Daoy (cell line): ENCODE data around the gene ZNF70. TPM values are rescaled to one million over a fixed set of nuclear protein-coding genes. Genes with fewer than 3 reads are reported as not detected.

Experiments used
- DNase-seq: peaks from one replicate; pipeline ENCODE4 v3.0.0-alpha.2; 2015; ENCODE audit warnings: low read depth
- total RNA-seq: library from RNA; depleted of rRNA; stranded (reverse); fragments of >200 nt; shearing (Covaris generic); gene quantifications from 2 replicates; pipeline ENCODE4 v1.2.3, GENCODE V29; 2014; rRNA removed

The ZNF70 gene
- total RNA-seq: 2.1 and 3.1 TPM in 2 replicates

DNA sequence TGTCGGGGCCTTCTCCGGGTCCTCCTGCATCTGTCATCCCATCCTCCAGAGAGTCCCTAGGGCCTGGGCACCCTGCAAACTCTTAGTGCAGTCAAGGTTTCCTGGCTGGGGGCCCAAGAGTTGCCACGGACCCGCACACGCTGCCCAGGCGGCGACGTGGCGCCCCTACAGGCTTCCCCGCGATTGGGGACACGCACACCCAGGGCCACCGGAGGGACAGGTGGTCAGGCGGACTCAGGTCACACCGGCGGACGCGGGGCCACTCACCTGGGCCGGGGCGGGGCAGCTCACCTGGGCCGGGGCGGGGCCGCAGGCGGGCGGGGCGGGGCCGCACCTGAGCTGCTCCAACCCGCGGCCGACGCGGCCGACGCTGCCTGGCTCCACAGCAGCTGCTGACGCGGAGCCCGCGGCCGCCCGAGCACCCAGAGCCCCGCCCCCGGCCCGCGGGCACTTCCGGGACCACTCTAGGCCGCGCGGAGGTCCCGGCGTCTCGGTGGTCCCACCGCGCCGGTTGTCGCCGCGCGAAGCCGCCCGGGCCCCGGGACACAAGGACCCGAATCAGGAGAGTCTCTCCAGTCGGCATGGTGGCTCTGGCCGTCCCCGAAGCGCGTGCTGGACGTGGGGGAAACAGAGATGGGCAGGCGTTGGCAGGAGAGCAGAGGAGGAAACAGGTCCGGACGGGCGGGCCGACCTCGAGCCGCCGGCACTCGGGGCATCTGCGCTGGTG is at the start of gene ZNF70:
TSS of gene ZNF70 (minus strand) at position 399 of the 727 bp plus-strand sequence. CDS start 5,972 bp downstream, outside the sequence.
- peak; percentile 89 for DNase-seq

DNA sequence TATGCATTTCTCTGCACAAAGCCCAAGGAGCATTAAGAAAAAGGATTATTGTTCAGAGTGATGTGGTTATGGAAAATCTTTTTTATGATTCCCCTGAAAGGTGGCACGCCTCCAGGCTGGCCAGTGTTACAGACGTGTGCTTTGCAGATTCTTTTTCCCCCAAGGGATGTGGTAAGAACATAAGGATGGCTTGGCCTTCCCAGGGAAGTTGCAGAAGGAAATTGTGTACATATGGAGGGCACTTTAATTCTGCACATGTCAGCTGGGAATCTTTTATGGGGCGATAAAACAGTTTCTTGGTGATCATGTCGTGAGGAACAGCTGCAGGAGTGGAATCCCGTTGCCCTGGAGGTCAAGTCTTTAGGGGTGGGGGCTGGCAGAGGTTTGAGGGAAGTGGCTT is 45.5 kb upstream of the ZNF70 start:
- no peak for DNase-seq

DNA sequence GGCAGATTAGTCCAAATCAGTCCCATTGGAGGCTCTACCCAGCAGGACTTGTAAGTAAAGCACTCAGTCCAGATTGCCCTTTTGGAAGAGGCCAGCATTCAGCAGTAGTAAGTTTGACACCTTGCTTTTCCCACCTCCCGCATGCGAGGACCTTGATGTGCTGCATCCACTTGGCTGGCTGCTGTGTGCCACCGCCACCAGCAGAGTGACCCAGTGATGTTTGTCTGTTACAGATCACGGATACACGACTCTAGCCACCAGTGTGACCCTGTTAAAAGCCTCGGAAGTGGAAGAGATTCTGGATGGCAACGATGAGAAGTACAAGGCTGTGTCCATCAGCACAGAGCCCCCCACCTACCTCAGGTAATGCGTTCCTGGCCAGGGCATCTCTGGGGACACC is 42.4 kb upstream of the ZNF70 start:
- DNase-seq: no peak

DNA sequence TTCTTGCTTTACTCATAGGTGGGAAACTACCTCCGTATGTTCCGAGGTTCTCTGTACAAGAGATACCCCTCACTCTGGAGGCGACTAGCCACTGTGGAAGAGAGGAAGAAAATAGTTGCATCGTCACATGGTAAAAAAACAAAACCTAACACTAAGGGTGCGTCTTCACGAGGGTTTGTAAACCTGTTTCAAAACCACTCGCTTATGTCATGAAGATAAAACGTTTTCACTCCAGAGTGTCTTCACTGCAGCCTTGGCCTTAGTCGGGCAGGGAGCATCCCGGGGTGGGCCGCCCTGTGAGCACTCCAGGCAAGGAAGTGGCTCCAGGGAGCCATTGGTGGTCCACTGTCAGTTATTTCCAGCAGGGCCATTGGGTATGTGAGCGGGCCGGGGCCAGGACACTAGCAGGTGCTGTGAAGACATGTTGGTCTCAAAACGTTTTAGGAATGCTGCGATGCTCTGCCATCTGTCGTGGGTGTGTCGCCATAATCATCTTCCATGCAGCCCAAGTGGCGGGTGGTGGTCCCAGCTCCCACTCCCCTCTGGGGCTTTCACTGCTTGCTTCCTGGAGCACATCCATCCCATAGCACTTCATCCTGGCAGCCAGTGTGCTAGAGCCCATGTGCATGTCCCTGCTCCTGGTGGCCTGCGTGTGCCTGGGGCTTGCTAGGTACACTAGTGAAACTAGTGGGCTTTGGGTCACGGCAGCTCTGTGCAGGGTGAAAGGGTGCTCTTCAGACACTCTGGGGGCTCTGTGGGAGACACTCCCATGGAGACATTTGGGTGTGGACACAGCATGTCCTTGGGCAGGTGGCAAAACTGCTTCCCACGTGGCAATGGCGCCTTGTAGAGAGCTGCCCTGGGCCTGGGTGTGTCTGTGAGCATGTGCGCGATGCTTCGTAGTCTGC is 41.1 kb upstream of the ZNF70 start:
- no peak for DNase-seq

DNA sequence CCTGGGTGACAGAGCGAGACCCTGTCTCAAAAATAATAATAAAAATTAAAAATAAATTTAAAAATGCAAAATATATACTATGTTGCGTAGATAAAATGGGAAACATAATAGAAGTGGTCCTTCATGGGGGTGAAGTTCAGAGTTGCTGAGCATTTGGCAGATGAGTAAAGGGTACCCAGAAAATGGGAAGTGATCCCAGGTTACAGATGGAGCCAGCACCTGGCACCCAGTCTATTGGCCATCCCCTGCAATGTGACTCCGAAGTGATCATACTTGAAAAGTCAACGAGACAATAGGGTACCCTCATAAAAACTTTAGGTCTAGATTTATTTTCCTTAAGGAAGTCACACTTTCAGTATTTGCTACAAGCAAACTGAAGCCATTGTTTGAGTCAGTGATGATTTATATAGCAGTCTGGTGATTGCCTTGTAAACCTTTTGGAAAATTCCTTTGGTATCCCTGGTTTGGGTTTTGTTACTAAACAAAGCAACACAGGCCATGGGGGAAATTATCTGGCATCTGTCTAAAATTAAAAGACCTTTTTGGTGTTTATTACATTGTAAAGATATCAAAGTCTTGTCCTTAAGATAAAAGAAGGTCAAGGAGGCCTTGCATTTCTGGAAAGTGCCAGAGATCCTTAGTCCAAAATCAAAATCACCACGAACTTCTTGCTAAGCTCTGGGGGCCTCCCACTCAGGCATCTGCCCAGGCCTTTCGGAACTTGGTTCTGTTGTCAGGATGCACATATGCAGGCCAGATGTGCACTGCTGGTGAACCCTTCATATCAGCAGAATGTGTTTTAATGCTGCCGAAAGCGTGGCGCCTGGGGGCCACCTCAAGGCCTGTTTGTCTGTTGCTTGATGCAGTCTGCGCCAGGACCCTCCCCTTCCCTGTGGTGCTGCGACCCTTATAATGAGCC is 40.2 kb upstream of the ZNF70 start:
- no peak for DNase-seq

DNA sequence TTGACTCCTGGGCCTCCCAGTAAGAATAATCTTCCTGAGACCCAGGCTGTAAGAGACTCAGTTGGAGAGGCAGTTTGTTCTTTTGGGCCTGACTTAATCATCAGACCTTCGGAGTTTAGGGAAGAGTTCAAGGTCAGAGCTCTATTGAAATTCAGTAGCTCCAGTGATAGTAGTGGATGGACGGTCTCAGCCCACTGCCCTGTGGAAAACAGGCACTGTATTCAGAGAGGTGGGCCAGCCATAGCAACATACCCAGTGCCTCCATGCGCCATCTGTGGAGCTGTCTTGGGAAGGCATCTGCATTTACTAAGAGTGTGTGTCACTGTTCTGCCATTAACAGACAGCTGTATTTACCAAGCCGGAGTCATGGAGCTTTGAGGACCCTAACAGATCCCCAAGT is 38.7 kb upstream of the ZNF70 start:
- DNase-seq: no peak

DNA sequence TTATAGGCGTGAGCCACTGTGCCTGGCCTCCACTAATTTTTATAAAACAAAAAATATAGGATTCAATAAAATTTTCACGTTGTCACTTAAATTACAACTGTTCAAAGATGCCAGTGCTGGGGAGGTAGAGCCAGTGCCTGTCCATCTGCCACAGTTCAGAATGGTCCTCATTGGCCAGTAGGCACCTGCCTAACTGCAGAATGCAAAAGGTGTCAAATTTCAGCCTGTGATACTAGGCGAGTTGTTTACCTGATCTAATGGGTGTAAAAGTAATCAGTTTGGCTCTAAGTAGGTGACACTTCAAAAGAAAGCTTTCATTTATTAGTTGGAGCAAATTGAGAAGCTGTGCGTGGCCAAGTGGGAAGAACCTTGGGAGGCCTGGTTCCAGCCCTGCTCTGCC is 38.2 kb upstream of the ZNF70 start:
- DNase-seq: no peak

DNA sequence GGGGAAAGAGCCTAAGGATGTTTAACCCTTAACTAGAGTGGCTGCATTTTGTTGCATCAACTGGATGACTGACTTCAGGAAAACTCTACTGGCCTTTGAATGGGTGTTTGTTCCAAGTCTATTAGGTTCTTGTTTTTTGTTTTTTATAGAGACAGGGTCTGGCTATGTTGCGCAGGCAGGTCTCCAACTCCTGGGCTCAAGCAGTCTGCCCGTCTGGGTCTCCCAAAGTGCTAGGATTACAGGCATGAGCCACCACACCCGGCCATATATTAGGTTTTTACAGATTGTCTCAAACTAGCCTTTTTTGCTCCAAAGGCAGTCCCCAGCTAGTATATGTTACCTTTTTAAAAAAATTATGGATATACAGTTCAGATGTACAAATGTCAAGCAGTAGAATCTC is 37.0 kb upstream of the ZNF70 start:
- no peak for DNase-seq

DNA sequence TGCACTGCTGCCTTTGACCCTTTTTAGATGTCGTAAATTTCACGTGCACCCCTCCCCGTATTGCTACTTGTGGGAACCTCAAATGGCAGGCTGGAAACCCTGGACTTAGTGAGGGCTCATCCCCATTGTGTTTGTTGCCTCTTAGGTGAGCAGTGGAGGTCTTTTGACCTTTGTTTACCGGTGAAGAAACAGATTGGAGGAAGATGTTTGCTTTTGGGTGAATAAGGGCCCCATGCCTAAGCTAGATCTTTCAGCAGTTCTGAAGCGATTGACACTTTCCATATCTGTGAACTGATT is 36.6 kb upstream of the ZNF70 start:
- DNase-seq: no peak

DNA sequence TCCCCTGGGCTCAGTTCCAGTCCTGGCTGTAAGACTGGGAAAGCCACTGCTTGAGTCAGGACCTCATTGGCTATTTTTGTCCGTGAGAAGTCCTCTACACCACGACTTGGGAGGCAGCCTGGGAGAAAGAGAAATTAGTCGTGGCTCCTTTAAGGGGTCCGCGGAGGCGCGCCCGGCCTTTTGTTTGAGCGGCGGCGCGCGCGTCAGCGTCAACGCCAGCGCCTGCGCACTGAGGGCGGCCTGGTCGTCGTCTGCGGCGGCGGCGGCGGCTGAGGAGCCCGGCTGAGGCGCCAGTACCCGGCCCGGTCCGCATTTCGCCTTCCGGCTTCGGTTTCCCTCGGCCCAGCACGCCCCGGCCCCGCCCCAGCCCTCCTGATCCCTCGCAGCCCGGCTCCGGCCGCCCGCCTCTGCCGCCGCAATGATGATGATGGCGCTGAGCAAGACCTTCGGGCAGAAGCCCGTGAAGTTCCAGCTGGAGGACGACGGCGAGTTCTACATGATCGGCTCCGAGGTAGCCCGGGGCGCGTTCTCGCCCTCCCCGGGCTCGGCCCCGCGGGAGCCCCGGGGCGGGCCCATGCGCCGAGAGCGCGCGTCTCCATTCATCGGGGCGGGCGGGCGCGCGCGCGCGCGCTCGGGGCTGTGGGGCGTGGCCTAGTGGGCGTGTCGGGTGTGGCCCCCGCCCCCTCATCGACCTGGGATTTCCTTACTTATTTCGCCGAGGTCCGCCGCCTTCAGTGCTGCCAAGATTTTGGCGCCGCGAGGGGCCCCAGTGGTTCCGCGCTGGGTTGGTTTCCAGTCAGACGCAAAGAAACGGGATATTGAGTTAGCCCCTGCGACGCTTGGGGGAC is 36.1 kb upstream of the ZNF70 start, which contains the start of gene SMARCB1:
TSS of gene SMARCB1 (plus strand) at position 215 of the 848 bp plus-strand sequence. CDS start at position 419, 204 bp downstream.
- peak; percentile 91 for DNase-seq

DNA sequence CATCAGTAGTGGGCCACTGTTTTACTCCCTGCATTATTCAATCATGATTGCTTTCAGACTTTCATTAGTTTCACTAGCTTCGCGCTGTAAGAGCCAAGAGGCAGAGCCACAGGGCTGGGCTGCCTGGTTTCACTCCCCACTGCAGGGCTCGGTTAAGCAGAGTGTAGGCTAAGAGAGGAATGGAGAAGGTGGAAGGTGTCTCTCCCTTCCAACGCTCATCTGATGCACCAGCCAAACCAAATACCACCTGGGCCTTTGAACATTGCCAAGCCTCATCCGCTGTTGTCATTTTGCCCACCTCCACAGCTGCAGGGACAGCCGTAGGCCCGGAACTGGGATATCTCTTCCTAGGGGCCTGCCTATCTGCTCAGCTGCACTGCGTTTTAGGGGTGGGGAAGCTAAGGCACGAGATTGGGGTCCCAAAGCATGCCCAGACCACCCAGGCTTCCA is 35.4 kb upstream of the ZNF70 start:
- DNase-seq: no peak

DNA sequence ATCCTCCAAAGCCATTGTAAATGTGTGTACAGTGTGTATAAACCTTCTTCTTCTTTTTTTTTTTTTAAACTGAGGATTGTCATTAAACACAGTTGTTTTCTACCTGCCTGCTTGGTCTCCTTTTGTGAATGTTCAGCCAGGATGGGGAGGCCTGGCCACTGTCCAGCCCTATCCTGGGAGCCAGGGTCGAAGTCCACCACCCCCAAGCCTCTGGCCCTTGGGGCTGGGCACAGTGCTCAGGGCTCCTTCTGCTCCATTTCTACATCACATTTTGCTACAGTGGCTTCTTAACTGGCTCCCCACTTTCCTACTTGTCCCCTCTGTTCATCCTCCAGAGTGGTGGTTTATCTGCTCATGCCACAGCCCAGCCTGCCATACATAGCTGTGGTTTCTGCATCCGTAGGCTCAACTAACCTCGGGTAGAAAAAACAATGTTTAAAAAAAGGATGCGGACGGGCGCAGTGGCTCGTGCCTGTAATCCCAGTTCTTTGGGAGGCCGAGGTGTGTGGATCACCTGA is 33.4 kb upstream of the ZNF70 start:
- DNase-seq: peak; percentile 64

DNA sequence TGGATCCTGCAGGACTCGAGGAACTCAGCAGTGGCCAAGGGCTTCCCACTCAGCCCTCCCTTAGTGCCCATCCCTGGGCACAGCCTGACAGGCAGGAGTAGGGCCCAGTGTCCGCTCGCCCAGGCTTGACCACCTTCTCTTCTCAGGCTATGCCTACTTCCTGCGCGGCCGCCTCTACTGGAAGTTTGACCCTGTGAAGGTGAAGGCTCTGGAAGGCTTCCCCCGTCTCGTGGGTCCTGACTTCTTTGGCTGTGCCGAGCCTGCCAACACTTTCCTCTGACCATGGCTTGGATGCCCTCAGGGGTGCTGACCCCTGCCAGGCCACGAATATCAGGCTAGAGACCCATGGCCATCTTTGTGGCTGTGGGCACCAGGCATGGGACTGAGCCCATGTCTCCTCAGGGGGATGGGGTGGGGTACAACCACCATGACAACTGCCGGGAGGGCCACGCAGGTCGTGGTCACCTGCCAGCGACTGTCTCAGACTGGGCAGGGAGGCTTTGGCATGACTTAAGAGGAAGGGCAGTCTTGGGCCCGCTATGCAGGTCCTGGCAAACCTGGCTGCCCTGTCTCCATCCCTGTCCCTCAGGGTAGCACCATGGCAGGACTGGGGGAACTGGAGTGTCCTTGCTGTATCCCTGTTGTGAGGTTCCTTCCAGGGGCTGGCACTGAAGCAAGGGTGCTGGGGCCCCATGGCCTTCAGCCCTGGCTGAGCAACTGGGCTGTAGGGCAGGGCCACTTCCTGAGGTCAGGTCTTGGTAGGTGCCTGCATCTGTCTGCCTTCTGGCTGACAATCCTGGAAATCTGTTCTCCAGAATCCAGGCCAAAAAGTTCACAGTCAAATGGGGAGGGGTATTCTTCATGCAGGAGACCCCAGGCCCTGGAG is 32.6 kb upstream of the ZNF70 start:
- no peak for DNase-seq

DNA sequence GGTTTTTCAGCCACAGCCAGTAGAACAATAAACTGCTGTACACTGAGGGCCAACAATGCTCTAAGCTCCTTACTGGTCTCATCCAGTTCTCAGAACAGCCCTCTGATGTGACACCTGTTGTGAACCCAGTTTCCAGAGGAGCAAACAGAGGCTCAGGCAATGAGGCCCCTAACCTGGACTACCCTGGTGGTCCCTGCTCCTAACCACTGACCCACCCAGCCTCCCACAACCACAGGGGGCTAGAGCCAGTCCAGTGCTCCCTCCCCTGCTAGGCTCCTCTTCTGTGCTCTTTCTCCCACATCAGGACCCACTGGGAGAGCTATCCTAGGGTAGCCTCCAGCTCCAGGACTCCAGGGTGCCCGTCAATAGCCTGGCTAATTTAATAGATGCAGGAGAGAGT is 31.8 kb upstream of the ZNF70 start:
- no peak for DNase-seq

DNA sequence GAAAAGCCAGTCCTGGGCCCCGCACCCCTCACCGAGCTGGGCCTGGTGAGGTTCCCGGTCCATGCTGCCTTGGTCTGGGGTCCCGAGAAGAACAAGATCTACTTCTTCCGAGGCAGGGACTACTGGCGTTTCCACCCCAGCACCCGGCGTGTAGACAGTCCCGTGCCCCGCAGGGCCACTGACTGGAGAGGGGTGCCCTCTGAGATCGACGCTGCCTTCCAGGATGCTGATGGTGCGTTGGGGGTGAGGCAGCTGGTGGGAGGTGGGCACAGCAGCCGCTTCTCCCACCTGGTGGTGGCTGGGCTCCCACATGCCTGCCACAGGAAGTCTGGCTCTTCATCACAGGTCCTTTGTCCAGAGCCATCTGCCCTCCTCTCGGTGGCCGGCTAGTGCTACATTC is 31.3 kb upstream of the ZNF70 start:
- DNase-seq: no peak

DNA sequence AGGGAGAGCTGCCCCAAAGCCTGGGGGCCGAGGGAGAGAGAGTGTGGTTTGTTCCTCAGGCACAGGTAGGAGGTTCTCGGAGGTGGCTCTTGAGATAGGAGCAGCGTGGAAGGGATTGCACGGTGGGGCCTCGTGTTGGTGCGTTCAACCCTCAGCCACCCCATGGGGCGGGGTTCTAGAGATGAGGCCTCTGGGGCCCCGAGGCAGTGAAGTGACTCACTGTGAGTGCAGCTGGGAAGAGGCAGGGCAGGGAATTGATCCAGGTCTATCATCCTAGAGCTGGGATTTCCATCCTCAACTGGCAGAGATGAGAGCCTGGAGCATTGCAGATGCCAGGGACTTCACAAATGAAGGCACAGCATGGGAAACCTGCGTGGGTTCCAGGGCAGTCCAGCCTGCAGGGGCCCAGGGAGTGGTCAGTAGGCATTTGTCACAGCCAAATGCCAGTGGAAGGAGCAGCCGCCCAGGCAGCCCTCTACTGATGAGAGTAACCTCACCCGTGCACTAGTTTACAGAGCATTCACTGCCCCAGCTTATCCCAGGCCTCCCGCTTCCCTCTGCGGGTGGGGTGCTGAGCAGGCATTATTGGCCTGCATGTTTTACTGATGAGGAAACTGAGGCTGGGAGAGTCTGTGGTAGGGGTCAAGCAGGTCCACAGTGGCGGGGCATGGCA is 30.7 kb upstream of the ZNF70 start:
- peak; percentile 82 for DNase-seq

DNA sequence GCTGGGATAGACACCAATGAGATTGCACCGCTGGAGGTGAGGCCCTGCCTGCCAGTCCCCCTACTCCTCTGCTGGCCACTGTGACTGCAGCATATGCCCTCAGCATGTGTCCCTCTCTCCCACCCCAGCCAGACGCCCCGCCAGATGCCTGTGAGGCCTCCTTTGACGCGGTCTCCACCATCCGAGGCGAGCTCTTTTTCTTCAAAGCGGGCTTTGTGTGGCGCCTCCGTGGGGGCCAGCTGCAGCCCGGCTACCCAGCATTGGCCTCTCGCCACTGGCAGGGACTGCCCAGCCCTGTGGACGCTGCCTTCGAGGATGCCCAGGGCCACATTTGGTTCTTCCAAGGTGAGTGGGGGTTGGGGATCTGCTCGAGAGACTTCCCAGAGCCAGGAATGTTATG is 30.2 kb upstream of the ZNF70 start:
- DNase-seq: no peak

DNA sequence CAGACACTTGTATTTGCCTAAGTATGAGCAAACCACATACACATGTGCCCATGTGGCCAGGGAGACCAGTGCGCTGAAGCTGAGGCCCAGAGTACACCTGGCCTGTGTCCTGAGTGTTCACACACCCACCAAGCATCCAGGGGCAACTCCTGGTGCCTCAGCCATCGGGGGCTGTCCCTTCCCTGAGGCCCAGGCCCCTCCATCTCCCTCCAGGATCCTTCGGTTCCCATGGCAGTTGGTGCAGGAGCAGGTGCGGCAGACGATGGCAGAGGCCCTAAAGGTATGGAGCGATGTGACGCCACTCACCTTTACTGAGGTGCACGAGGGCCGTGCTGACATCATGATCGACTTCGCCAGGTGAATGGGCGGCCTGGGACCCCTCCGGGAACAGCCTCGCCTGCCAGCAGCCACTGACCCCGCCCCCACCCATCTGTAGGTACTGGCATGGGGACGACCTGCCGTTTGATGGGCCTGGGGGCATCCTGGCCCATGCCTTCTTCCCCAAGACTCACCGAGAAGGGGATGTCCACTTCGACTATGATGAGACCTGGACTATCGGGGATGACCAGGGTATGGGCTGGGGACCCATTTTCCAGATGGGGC is 29.3 kb upstream of the ZNF70 start:
- DNase-seq: no peak

DNA sequence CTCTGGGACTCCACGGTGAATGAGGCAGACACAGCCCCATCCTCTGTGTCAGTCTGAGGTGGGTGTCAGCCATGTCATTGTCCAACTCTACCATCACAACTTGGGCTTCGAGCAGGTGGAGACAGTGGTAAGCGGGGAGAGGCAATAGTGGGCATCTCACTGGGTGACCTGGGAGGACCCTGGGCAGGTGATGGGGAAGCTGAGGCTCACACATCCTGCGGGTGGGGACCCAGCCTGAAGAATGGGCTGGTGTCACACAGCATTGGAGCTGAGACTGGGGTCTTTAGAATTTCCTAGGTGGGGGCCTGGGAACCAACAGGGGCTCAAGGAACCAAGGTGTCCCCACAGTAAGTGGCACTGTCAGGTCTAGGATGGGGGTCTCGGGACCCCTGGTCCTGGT is 28.8 kb upstream of the ZNF70 start:
- DNase-seq: no peak
